Cardiac fibroblast (primary cell): ENCODE results near the gene EXOC2.
"Not testable (repeated sequence)": the region's sequence is repeated elsewhere in the genome, so short reads cannot be mapped to it uniquely, and the experiment has no call there.

Experiments
- DNase-seq, 2 donors: peaks; one replicate each; pipeline versions ENCODE4 v3.0.0 to v3.0.0-alpha.2; 2010; ENCODE audit warnings: low read depth in 2 of 2
- H3K4me3 ChIP-seq, 2 donors: replicated peaks in 1 of 2; 1 replicate in 1 of 2; 2 replicates in 1 of 2; pipeline ENCODE4 v1.5.1; 2011; ENCODE audit warnings: low read depth in 2 of 2, low read length in 2 of 2, mild to moderate bottlenecking in 2 of 2, moderate library complexity in 1 of 2
- CTCF ChIP-seq: IDR thresholded peaks from one replicate; pipeline ENCODE4 v1.5.1; 2011; ENCODE audit warnings: low read depth, mild to moderate bottlenecking, low read length, inconsistent platforms

EXOC2 gene

GRCh38 chr6:562052-562676, 130.8 kb downstream of the EXOC2 start:
- H3K4me3 ChIP-seq, result no peak overlapping the region
- peak in 1 of 2 donors; percentile 5 for DNase-seq
- no peak for TF ChIP-seq CTCF

GRCh38 chr6:561335-561734, 131.6 kb downstream of the EXOC2 start:
- not testable (repeated sequence) for H3K4me3 ChIP-seq, DNase-seq

GRCh38 chr6:558959-559358, 134.0 kb downstream of the EXOC2 start:
- no peak for TF ChIP-seq CTCF
- no peak overlapping the region for H3K4me3 ChIP-seq
- DNase-seq, result no peak

GRCh38 chr6:558089-558488, 134.8 kb downstream of the EXOC2 start:
- TF ChIP-seq CTCF, result peak; percentile 2
- DNase-seq, result peak; percentile 12 to 18
- H3K4me3 ChIP-seq, result no peak overlapping the region

- no peak overlapping the region for H3K4me3 ChIP-seq
- no peak for DNase-seq
- no peak for TF ChIP-seq CTCF
Measured at GRCh38 chr6:551829-552350, 141.0 kb downstream of the EXOC2 start.

GRCh38 chr6:551405-551804, 141.5 kb downstream of the EXOC2 start:
- TF ChIP-seq CTCF, result peak; percentile 17
- H3K4me3 ChIP-seq, result no peak overlapping the region
- DNase-seq, result peak; percentile 19 to 39

- H3K4me3 ChIP-seq, result no peak overlapping the region
- no peak for DNase-seq
- no peak for TF ChIP-seq CTCF
Measured at GRCh38 chr6:549906-550305, 143.0 kb downstream of the EXOC2 start.
